Suprapubic skin (tissue), 3 donors: ENCODE results near the gene IL18BP.

Experiments
- CTCF ChIP-seq, 2 donors: fragments of 200-600 bp in 1 of 2; fragments of 450-650 bp in 1 of 2; sonication (generic) in 1 of 2; IDR thresholded peaks; one replicate each; pipeline ENCODE4 v1.5.1; 2016 to 2019; ENCODE audit warnings: antibody characterized with exemption in 2 of 2, mild to moderate bottlenecking in 1 of 2, moderate library complexity in 1 of 2
- POLR2A ChIP-seq, 2 donors: fragments of 450-650 bp; IDR thresholded peaks; one replicate each; pipeline ENCODE4 v1.6.1; 2017; ENCODE audit warnings: antibody characterized with exemption in 2 of 2, mild to moderate bottlenecking in 2 of 2, moderate library complexity in 2 of 2

- TF ChIP-seq CTCF (IDR thresholded peaks at IDR 0.05) (no peak), POLR2A (IDR thresholded peaks at IDR 0.05) (no peak)
Measured at GRCh38 chr11:71964641-71965040, 34.1 kb upstream of the IL18BP start.
